PC-9 (cell line): Measurements from ENCODE around the gene CCPG1.
"Not testable (repeated sequence)": the region's sequence is repeated elsewhere in the genome, so short reads cannot be mapped to it uniquely, and the experiment has no call there.

Source experiments
- EZH2 ChIP-seq: fragments of 200-600 bp; sonication (generic); IDR thresholded peaks from 2 replicates; pipeline ENCODE4 v1.8.0; 2017; ENCODE audit warnings: antibody characterized with exemption, low read depth
- TF ChIP-seq, protein P1 (sequence below): fragments of 200-600 bp; sonication (generic); conservative IDR thresholded peaks from 2 replicates; pipeline ENCODE4 v1.6.1; 2017; ENCODE audit warnings: mixed run types, antibody characterized with exemption, mild to moderate bottlenecking, moderate library complexity

GRCh38 chr15:55417678-55418077 is 9.5 kb upstream of the CCPG1 start:
- not testable (repeated sequence) for TF ChIP-seq EZH2
- TF ChIP-seq, protein P1, sequence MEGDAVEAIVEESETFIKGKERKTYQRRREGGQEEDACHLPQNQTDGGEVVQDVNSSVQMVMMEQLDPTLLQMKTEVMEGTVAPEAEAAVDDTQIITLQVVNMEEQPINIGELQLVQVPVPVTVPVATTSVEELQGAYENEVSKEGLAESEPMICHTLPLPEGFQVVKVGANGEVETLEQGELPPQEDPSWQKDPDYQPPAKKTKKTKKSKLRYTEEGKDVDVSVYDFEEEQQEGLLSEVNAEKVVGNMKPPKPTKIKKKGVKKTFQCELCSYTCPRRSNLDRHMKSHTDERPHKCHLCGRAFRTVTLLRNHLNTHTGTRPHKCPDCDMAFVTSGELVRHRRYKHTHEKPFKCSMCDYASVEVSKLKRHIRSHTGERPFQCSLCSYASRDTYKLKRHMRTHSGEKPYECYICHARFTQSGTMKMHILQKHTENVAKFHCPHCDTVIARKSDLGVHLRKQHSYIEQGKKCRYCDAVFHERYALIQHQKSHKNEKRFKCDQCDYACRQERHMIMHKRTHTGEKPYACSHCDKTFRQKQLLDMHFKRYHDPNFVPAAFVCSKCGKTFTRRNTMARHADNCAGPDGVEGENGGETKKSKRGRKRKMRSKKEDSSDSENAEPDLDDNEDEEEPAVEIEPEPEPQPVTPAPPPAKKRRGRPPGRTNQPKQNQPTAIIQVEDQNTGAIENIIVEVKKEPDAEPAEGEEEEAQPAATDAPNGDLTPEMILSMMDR: not testable (repeated sequence)
